AG09319 (cell line): Measurements from ENCODE around the gene PGD.
"Not testable (repeated sequence)": the region's sequence is repeated elsewhere in the genome, so short reads cannot be mapped to it uniquely, and the experiment has no call there.

Experiments
- DNase-seq: peaks from one replicate; pipeline ENCODE4 v3.0.0-alpha.2; 2010; ENCODE audit warnings: low read depth; ENCODE audit errors: extremely low read depth
- CTCF ChIP-seq: IDR thresholded peaks from 2 replicates; pipeline ENCODE4 v1.5.1; 2011; ENCODE audit warnings: low read depth, mild to moderate bottlenecking, inconsistent platforms, low read length, moderate library complexity

PGD gene

GRCh38 chr1:10419351-10419750, 20.5 kb downstream of the PGD start:
- TF ChIP-seq CTCF, result no peak
- DNase-seq, result no peak

GRCh38 chr1:10421637-10422036, 22.8 kb downstream of the PGD start:
- TF ChIP-seq CTCF, result no peak
- no peak for DNase-seq

- peak; percentile 11 for TF ChIP-seq CTCF
These were observed 25.2 kb downstream of the PGD start for GRCh38 chr1:10424034-10424433.

GRCh38 chr1:10424651-10425050, 25.8 kb downstream of the PGD start:
- TF ChIP-seq CTCF, result no peak

More at GRCh38 chr1:10424034-10424433, 25.2 kb downstream of the PGD start:
- no peak for DNase-seq

GRCh38 chr1:10425826-10426534, 27.1 kb downstream of the PGD start:
- not testable (repeated sequence) for DNase-seq

More at GRCh38 chr1:10424651-10425050, 25.8 kb downstream of the PGD start:
- DNase-seq, result no peak

GRCh38 chr1:10426535-10426848, 27.6 kb downstream of the PGD start:
- DNase-seq, result not testable (repeated sequence)

- no peak for DNase-seq
- no peak for TF ChIP-seq CTCF
These were observed 30.1 kb downstream of the PGD start for GRCh38 chr1:10428984-10429383.

GRCh38 chr1:10429868-10430215, 31.0 kb downstream of the PGD start:
- no peak for DNase-seq
- no peak for TF ChIP-seq CTCF
